Stomach (tissue), 4 donors: ENCODE results near the gene AKAP13.

Source experiments
- EP300 ChIP-seq: sonication (generic); formaldehyde crosslinking; IDR thresholded peaks from one replicate; pipeline ENCODE4 v1.6.1; 2017; ENCODE audit warnings: antibody characterized with exemption
- POLR2A ChIP-seq, 4 donors: fragments of 450-650 bp; IDR thresholded peaks; one replicate each; pipeline ENCODE4 v1.6.1; 2016; ENCODE audit warnings: antibody characterized with exemption in 4 of 4, control low read depth in 2 of 4, mild to moderate bottlenecking in 1 of 4, moderate library complexity in 1 of 4
- TF ChIP-seq, protein P1 (sequence below), 7 experiments: fragments of 450-650 bp in 4 of 7; fragments of 200-600 bp in 3 of 7; sonication (generic) in 3 of 7; IDR thresholded peaks; one replicate each; pipeline ENCODE4 v1.5.1; 2016 to 2019; ENCODE audit warnings: antibody characterized with exemption in 7 of 7, control low read depth in 2 of 7, mild to moderate bottlenecking in 1 of 7

DNA sequence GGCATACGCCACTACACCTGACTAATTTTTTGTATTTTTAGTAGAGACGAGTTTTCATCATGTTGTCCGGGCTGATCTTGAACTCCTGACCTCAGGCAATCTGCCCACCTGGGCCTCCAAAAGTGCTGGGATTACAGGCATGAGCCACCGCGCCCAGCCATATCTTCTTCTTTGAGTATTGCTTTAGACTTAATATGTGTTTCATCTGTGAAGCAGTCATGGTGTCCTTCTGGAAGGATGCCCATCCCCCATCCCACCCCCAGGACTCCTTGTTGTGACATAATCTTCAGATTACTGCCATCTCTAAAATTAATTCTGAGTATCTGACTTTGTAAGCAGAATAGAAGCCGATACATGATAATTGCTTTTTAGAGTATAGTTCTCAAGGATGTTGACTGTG lies 356.7 kb downstream of the AKAP13 start:
- TF ChIP-seq POLR2A (IDR thresholded peaks at IDR 0.05) = no peak
- TF ChIP-seq, protein P1, sequence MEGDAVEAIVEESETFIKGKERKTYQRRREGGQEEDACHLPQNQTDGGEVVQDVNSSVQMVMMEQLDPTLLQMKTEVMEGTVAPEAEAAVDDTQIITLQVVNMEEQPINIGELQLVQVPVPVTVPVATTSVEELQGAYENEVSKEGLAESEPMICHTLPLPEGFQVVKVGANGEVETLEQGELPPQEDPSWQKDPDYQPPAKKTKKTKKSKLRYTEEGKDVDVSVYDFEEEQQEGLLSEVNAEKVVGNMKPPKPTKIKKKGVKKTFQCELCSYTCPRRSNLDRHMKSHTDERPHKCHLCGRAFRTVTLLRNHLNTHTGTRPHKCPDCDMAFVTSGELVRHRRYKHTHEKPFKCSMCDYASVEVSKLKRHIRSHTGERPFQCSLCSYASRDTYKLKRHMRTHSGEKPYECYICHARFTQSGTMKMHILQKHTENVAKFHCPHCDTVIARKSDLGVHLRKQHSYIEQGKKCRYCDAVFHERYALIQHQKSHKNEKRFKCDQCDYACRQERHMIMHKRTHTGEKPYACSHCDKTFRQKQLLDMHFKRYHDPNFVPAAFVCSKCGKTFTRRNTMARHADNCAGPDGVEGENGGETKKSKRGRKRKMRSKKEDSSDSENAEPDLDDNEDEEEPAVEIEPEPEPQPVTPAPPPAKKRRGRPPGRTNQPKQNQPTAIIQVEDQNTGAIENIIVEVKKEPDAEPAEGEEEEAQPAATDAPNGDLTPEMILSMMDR (IDR thresholded peaks at IDR 0.05) = no peak
- TF ChIP-seq EP300 = no peak
